Upper lobe of left lung (tissue), 6 donors: ENCODE data around the gene UMAD1. TPM values are rescaled to one million over a fixed set of nuclear protein-coding genes. Genes with fewer than 3 reads are reported as not detected.

Experiments
- ATAC-seq, 2 donors: fragments of 200-7000 bp; cut with Tn5 transposase; one replicate each; pipeline ENCODE4 v1.9.1; 2022; ENCODE audit warnings: mild to moderate bottlenecking in 2 of 2, moderate library complexity in 2 of 2; ENCODE audit not compliant: low FRiP score in 2 of 2
- DNase-seq, 2 donors: peaks; one replicate each; pipeline ENCODE4 v3.0.0-alpha.2; 2019 to 2020
- H3K27ac ChIP-seq, 4 donors: fragments of 200-600 bp; sonication (generic); one replicate each; pipeline ENCODE4 v1.5.1; 2016 to 2019
- H3K27me3 ChIP-seq, 4 donors: fragments of 200-600 bp; sonication (generic); one replicate each; pipeline ENCODE4 v1.5.1; 2017 to 2019
- H3K36me3 ChIP-seq, 4 donors: fragments of 200-600 bp; sonication (generic); one replicate each; pipeline ENCODE4 v1.5.1; 2016 to 2019
- H3K4me1 ChIP-seq, 4 donors: fragments of 200-600 bp; sonication (generic); one replicate each; pipeline ENCODE4 v1.5.1; 2018 to 2019
- H3K4me3 ChIP-seq, 4 donors: fragments of 200-600 bp; sonication (generic); one replicate each; pipeline ENCODE4 v1.5.1; 2017 to 2019; ENCODE audit warnings: mild to moderate bottlenecking in 2 of 4, moderate library complexity in 1 of 4
- H3K9me3 ChIP-seq, 4 donors: fragments of 200-600 bp; sonication (generic); one replicate each; pipeline ENCODE4 v1.5.1; 2018 to 2019
- CTCF ChIP-seq, 6 experiments: fragments of 450-650 bp in 4 of 6; fragments of 200-600 bp in 2 of 6; sonication (generic) in 2 of 6; IDR thresholded peaks; one replicate each; pipeline ENCODE4 v1.5.1; 2016 to 2019; ENCODE audit warnings: antibody characterized with exemption in 6 of 6
- EP300 ChIP-seq, 4 donors: sonication (generic); formaldehyde crosslinking; IDR thresholded peaks; one replicate each; pipeline ENCODE4 v1.5.1; 2017; ENCODE audit warnings: antibody characterized with exemption in 4 of 4, control low read depth in 2 of 4
- POLR2A ChIP-seq, 4 donors: fragments of 450-650 bp; IDR thresholded peaks; one replicate each; pipeline ENCODE4 v1.5.1; 2016 to 2017; ENCODE audit warnings: antibody characterized with exemption in 4 of 4, mild to moderate bottlenecking in 2 of 4
- POLR2AphosphoS5 ChIP-seq, 2 donors: sonication (generic); formaldehyde crosslinking; IDR thresholded peaks; one replicate each; pipeline ENCODE4 v1.5.1; 2017; ENCODE audit warnings: antibody characterized with exemption in 2 of 2
- WGBS, 2 donors: methylation state at CpG; one replicate each; pipeline ENCODE4 v1.1.5; 2017 to 2018; 5-methylcytosine and 5-hydroxymethylcytosine counted together
- total RNA-seq, 6 donors: library from RNA; depleted of rRNA in 4 of 6; stranded (reverse); fragments of >200 nt in 4 of 6; gene quantifications; one replicate each; pipeline versions ENCODE4 v1.1.0 to v1.2.1, GENCODE V29; 2016 to 2021
- donor health status: DM: no; HTN: no; CAD: no; lungs with moderate emphysema.
- donor health status: DM: no; HTN: yes; CAD: no; lungs with severe emphysema.

The UMAD1 gene
- total RNA-seq, 6 donors from 2014 or later: 8.4 to 29.7 (median 13.3) TPM

- no peak for ATAC-seq
- H3K27ac ChIP-seq: peak overlapping the region in 1 of 4 donors; percentile 93
- DNase-seq: no peak
- WGBS, 2 donors: 70 to 73% methylated on average over 6 of the region's 6 CpGs
- peaks cover 0 to 7% (median 0%) of the 10 kb centered on the region in 4 donors for H3K36me3 ChIP-seq
- peaks cover 8 to 21% (median 16%) of the 10 kb centered on the region in 4 donors for H3K4me1 ChIP-seq
- H3K27me3 ChIP-seq: no peaks in the 10 kb centered on the region
- no peak for TF ChIP-seq POLR2AphosphoS5 (IDR thresholded peaks at IDR 0.05)
- TF ChIP-seq POLR2A (IDR thresholded peaks at IDR 0.05): no peak
- no peak for TF ChIP-seq CTCF (IDR thresholded peaks at IDR 0.05)
- TF ChIP-seq EP300 (IDR thresholded peaks at IDR 0.05): no peak
- peak overlapping the region in 2 of 4 donors; percentile 78 to 84 for H3K4me3 ChIP-seq
- no peaks in the 10 kb centered on the region for H3K9me3 ChIP-seq
Measured at GRCh38 chr7:7642081-7642480, 1.5 kb downstream of the UMAD1 start.

- ATAC-seq: no peak
- TF ChIP-seq POLR2AphosphoS5 (IDR thresholded peaks at IDR 0.05) (no peak), POLR2A (IDR thresholded peaks at IDR 0.05) (no peak), EP300 (IDR thresholded peaks at IDR 0.05) (no peak), CTCF (IDR thresholded peaks at IDR 0.05) (no peak)
- Histone ChIP-seq H3K9me3 (no peaks in the 10 kb centered on the region), H3K27me3 (no peaks in the 10 kb centered on the region), H3K4me3 (no peak overlapping the region), H3K27ac (no peak overlapping the region), H3K4me1 (no peaks in the 10 kb centered on the region), H3K36me3 (no peaks in the 10 kb centered on the region)
- WGBS, 2 donors: 78 to 92% methylated on average over 5 to 6 of the region's 6 CpGs
- no peak for DNase-seq
Measured at GRCh38 chr7:7647495-7648036, 7.0 kb downstream of the UMAD1 start.

GRCh38 chr7:7650682-7651206, 10.2 kb downstream of the UMAD1 start:
- ATAC-seq: no peak
- H3K4me3 ChIP-seq: no peak overlapping the region
- TF ChIP-seq EP300 (IDR thresholded peaks at IDR 0.05): no peak
- no peak for TF ChIP-seq CTCF (IDR thresholded peaks at IDR 0.05)
- TF ChIP-seq POLR2AphosphoS5 (IDR thresholded peaks at IDR 0.05): no peak
- TF ChIP-seq POLR2A (IDR thresholded peaks at IDR 0.05): no peak
- H3K4me1 ChIP-seq: peaks cover 0 to 3% (median 0%) of the 10 kb centered on the region in 4 donors
- 96 to 100% methylated on average over 2 of the region's 2 CpGs for WGBS, 2 donors
- no peak overlapping the region for H3K27ac ChIP-seq
- H3K36me3 ChIP-seq: no peaks in the 10 kb centered on the region
- no peak for DNase-seq
- no peaks in the 10 kb centered on the region for H3K9me3 ChIP-seq
- H3K27me3 ChIP-seq: no peaks in the 10 kb centered on the region

- TF ChIP-seq EP300 (IDR thresholded peaks at IDR 0.05): no peak
- no peak for TF ChIP-seq CTCF (IDR thresholded peaks at IDR 0.05)
- no peak for TF ChIP-seq POLR2A (IDR thresholded peaks at IDR 0.05)
- no peak for TF ChIP-seq POLR2AphosphoS5 (IDR thresholded peaks at IDR 0.05)
- 59 to 62% methylated on average over 3 of the region's 3 CpGs for WGBS, 2 donors
- Histone ChIP-seq H3K4me3 (no peak overlapping the region), H3K4me1 (peaks cover 0 to 3% (median 0%) of the 10 kb centered on the region in 4 donors), H3K27me3 (no peaks in the 10 kb centered on the region), H3K9me3 (no peaks in the 10 kb centered on the region), H3K27ac (no peak overlapping the region), H3K36me3 (no peaks in the 10 kb centered on the region)
- DNase-seq: no peak
- ATAC-seq: no peak
Measured at GRCh38 chr7:7651479-7651878, 10.9 kb downstream of the UMAD1 start.
